HCT116 (cell line): ENCODE data around the gene KCND2. TPM values are rescaled to one million over a fixed set of nuclear protein-coding genes. Genes with fewer than 3 reads are reported as not detected.

ENCODE experiments used
- ATAC-seq: fragments of 200-7000 bp; cut with Tn5 transposase; 2 replicates; pipeline ENCODE4 v1.9.1; 2020; ENCODE audit warnings: mild to moderate bottlenecking, moderate library complexity
- BruUV-seq: library from RNA; stranded (reverse); fragments of 400-500 nt; replicated peaks from 2 replicates; lab custom pipeline; 2021; lab: Mats Ljungman, UMichigan
- CTCF ChIA-PET: fragments of 300-600 bp; sonication (Branson Sonifier 250); formaldehyde crosslinking; loops from one replicate; lab custom pipeline; 2021; ENCODE audit warnings: antibody characterized with exemption; lab: Charles Lee
- POLR2A ChIA-PET: fragments of 300-600, 350-600 bp; sonication (Branson Sonifier 250); formaldehyde crosslinking; loops from one replicate; lab custom pipeline; 2021; ENCODE audit warnings: antibody characterized with exemption; lab: Charles Lee
- RAD21 ChIA-PET, 2 experiments: fragments of 300-600 bp; sonication (Branson Sonifier 250); formaldehyde crosslinking; loops; one replicate each; lab custom pipeline; 2023; ENCODE audit warnings: low total read pairs in 2 of 2; ENCODE audit not compliant: uncharacterized antibody in 2 of 2, unreplicated experiment in 2 of 2, low non-redundant PET in 1 of 2; lab: Charles Lee
- DNase-seq: peaks from one replicate; pipeline ENCODE4 v3.0.0-alpha.2; 2010; ENCODE audit warnings: low read depth, low spot score
- H2AFZ ChIP-seq: fragments of 200-600 bp; shearing (Covaris generic), sonication (generic); 2 replicates; pipeline ENCODE4 v1.6.1; 2017; ENCODE audit warnings: low read depth, mixed run types, mixed read lengths, antibody characterized with exemption, low read length; ENCODE audit not compliant: poor library complexity, severe bottlenecking
- H3K27ac ChIP-seq: 2 replicates; pipeline ENCODE4 v1.5.1; 2012; ENCODE audit warnings: low read depth, low read length
- H3K27me3 ChIP-seq: fragments of 200-600 bp; sonication (generic); 2 replicates; pipeline ENCODE4 v1.6.1; 2016; ENCODE audit warnings: mixed run types, low read length, mixed read lengths; ENCODE audit not compliant: insufficient read depth
- H3K36me3 ChIP-seq, 2 experiments: fragments of 200-500 bp in 1 of 2; fragments of 200-600 bp in 1 of 2; sonication (Bioruptor generic) in 1 of 2; sonication (generic) in 1 of 2; 2 replicates each; pipeline versions ENCODE4 v1.5.1 to v1.6.1; 2014 to 2016; ENCODE audit warnings: low read length in 2 of 2, inconsistent platforms in 1 of 2, mixed read lengths in 1 of 2, mixed run types in 1 of 2; ENCODE audit not compliant: insufficient read depth in 2 of 2, control insufficient read depth in 1 of 2
- H3K4me1 ChIP-seq, 2 experiments: fragments of 200-600 bp in 1 of 2; sonication (generic) in 1 of 2; 2 replicates each; pipeline versions ENCODE4 v1.5.1 to v1.6.1; 2012 to 2017; ENCODE audit warnings: low read length in 2 of 2, inconsistent platforms in 1 of 2, mild to moderate bottlenecking in 1 of 2, mixed read lengths in 1 of 2, mixed run types in 1 of 2, moderate library complexity in 1 of 2; ENCODE audit not compliant: insufficient read depth in 2 of 2, control insufficient read depth in 1 of 2
- H3K4me2 ChIP-seq: fragments of 200-600 bp; sonication (generic); 2 replicates; pipeline ENCODE4 v1.6.1; 2017; ENCODE audit warnings: mixed run types, low read length, mixed read lengths
- H3K4me3 ChIP-seq, 2 experiments: fragments of 200-600 bp in 1 of 2; sonication (generic) in 1 of 2; replicated peaks in 1 of 2; 2 replicates each; pipeline ENCODE4 v1.5.1; 2011 to 2016; ENCODE audit warnings: low read length in 2 of 2, control low read depth in 1 of 2, low read depth in 1 of 2, mild to moderate bottlenecking in 1 of 2, mixed read lengths in 1 of 2, mixed run types in 1 of 2
- H3K79me2 ChIP-seq: fragments of 200-600 bp; sonication (generic); 2 replicates; pipeline ENCODE4 v1.6.1; 2017; ENCODE audit warnings: mild to moderate bottlenecking, mixed run types, low read length, moderate library complexity, mixed read lengths; ENCODE audit not compliant: insufficient read depth
- H3K9ac ChIP-seq: fragments of 200-600 bp; sonication (generic); 2 replicates; pipeline ENCODE4 v1.6.1; 2016; ENCODE audit warnings: low read length, mixed read lengths
- H3K9me2 ChIP-seq: fragments of 200-600 bp; sonication (generic), shearing (Covaris generic); 2 replicates; pipeline ENCODE4 v1.6.1; 2017; ENCODE audit warnings: mixed run types, mild to moderate bottlenecking, moderate library complexity; ENCODE audit not compliant: insufficient read depth
- H3K9me3 ChIP-seq, 2 experiments: fragments of 200-500 bp in 1 of 2; fragments of 200-600 bp in 1 of 2; sonication (Bioruptor generic) in 1 of 2; sonication (generic) in 1 of 2; 2 replicates each; pipeline ENCODE4 v1.6.1; 2014 to 2017; ENCODE audit warnings: low read length in 2 of 2, mixed read lengths in 2 of 2, inconsistent platforms in 1 of 2, low read depth in 1 of 2, mild to moderate bottlenecking in 1 of 2, mixed run types in 1 of 2, moderate library complexity in 1 of 2; ENCODE audit not compliant: control insufficient read depth in 1 of 2, insufficient read depth in 1 of 2
- H4K20me1 ChIP-seq: fragments of 200-600 bp; sonication (generic), shearing (Covaris generic); 2 replicates; pipeline ENCODE4 v1.6.1; 2017; ENCODE audit warnings: mixed run types, mild to moderate bottlenecking, moderate library complexity; ENCODE audit not compliant: insufficient read depth
- CBX3 ChIP-seq: IDR thresholded peaks from 2 replicates; pipeline ENCODE4 v1.6.1; 2012; ENCODE audit warnings: low read depth
- CTCF ChIP-seq, 3 experiments: fragments of 200-600 bp in 1 of 3; sonication (generic) in 1 of 3; IDR thresholded peaks in 2 of 3; conservative IDR thresholded peaks in 1 of 3; 2 replicates each; pipeline ENCODE4 v1.5.1; 2012 to 2017; ENCODE audit warnings: low read depth in 2 of 3, low read length in 2 of 3, antibody characterized with exemption in 1 of 3, borderline replicate concordance in 1 of 3, control low read depth in 1 of 3, mild to moderate bottlenecking in 1 of 3, mixed read lengths in 1 of 3, mixed run types in 1 of 3, moderate library complexity in 1 of 3; ENCODE audit not compliant: insufficient read depth in 1 of 3
- ELF1 ChIP-seq: IDR thresholded peaks from 2 replicates; pipeline ENCODE4 v1.6.1; 2012; ENCODE audit warnings: low read depth, borderline replicate concordance
- EZH2 ChIP-seq: fragments of 200-600 bp; sonication (generic); IDR thresholded peaks from 2 replicates; pipeline ENCODE4 v1.6.1; 2017; ENCODE audit warnings: antibody characterized with exemption, mixed run types
- EZH2phosphoT487 ChIP-seq: fragments of 200-600 bp; IDR thresholded peaks from 2 replicates; pipeline ENCODE4 v1.6.1; 2018; ENCODE audit warnings: antibody characterized with exemption, borderline replicate concordance
- FOSL1 ChIP-seq: IDR thresholded peaks from 2 replicates; pipeline ENCODE4 v1.6.1; 2012; ENCODE audit warnings: low read depth
- JUND ChIP-seq: IDR thresholded peaks from 2 replicates; pipeline ENCODE4 v1.6.1; 2012
- MAX ChIP-seq: IDR thresholded peaks from 2 replicates; pipeline ENCODE4 v1.6.1; 2012
- POLR2A ChIP-seq: IDR thresholded peaks from 2 replicates; pipeline ENCODE4 v1.7.0; 2011; ENCODE audit warnings: borderline replicate concordance; ENCODE audit not compliant: insufficient read depth, insufficient read length; ENCODE audit errors: extremely low read depth
- POLR2AphosphoS5 ChIP-seq: IDR thresholded peaks from 2 replicates; pipeline ENCODE4 v1.6.1; 2011; ENCODE audit warnings: mild to moderate bottlenecking, low read depth, low read length, moderate library complexity
- RAD21 ChIP-seq: IDR thresholded peaks from 2 replicates; pipeline ENCODE4 v1.6.1; 2012; ENCODE audit warnings: low read depth, mild to moderate bottlenecking
- SIN3A ChIP-seq: IDR thresholded peaks from 2 replicates; pipeline ENCODE4 v1.6.1; 2012; ENCODE audit warnings: low read depth
- SRF ChIP-seq: IDR thresholded peaks from 2 replicates; pipeline ENCODE4 v1.6.1; 2012; ENCODE audit warnings: low read depth
- ZBTB33 ChIP-seq: IDR thresholded peaks from 2 replicates; pipeline ENCODE4 v1.6.1; 2011; ENCODE audit warnings: mild to moderate bottlenecking, low read length, moderate library complexity; ENCODE audit not compliant: insufficient replicate concordance; ENCODE audit errors: extremely low read depth
- ZFX ChIP-seq: fragments of 450-650 bp; IDR thresholded peaks from 2 replicates; pipeline ENCODE4 v1.6.1; 2017
- intact Hi-C: fragments of 100-400 bp; cut with micrococcal nuclease; formaldehyde crosslinking; loops from 2 replicates; pipeline ENCODE4 v1.10.0; 2022
- total RNA-seq: library from RNA; stranded (reverse); gene quantifications from one replicate; pipeline ENCODE4 v1.2.1, GENCODE V29; 2021; ENCODE audit not compliant: unreplicated experiment
- TF ChIP-seq, protein P1 (sequence below): IDR thresholded peaks from 2 replicates; pipeline ENCODE4 v1.6.1; 2012

KCND2 gene
- total RNA-seq, 1 experiment from 2014 or later, result 0.05 TPM

DNA sequence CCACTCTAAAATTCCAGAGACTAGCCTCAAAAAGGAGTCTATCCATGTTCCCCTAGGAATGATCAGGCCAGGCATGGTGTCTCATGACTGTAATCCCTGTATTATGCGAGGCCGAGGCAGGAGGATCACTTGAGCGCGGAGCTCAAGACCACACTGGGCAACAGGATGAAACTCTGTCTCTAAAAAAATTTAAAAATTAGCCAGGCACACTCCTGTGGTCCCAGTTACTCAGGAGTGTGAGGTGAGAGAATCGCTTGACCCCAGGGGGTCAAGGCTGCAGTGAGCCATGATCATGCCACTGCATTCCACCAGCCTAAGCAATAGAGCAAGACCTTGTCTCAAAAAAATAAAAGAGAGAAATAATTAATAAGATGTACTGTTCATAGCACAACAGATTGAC, 256.8 kb downstream of the KCND2 start:
- TF ChIP-seq POLR2AphosphoS5 (no peak), EZH2 (no peak), POLR2A (no peak), SIN3A (no peak), JUND (no peak), ELF1 (no peak), FOSL1 (no peak), MAX (no peak), ZFX (no peak), EZH2phosphoT487 (no peak), RAD21 (no peak), ZBTB33 (no peak), CTCF (IDR thresholded peaks at IDR 0.05 in 2 of 3, conservative IDR thresholded peaks at IDR 0.05 in 1 of 3; ENCODE audit: borderline replicate concordance in 1 of 3, insufficient read depth in 1 of 3, low read depth in 2 of 3, low read length in 2 of 3) (no peak), CBX3 (no peak), SRF (no peak)
- TF ChIP-seq, protein P1, sequence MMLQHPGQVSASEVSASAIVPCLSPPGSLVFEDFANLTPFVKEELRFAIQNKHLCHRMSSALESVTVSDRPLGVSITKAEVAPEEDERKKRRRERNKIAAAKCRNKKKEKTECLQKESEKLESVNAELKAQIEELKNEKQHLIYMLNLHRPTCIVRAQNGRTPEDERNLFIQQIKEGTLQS, result no peak
- H3K36me3 ChIP-seq, result no peaks in the 10 kb centered on the region
- DNase-seq, result no peak
- CTCF ChIA-PET, result no interaction called here
- POLR2A ChIA-PET, result no interaction called here
- no peak overlapping the region for H3K9ac ChIP-seq
- no peak overlapping the region for H3K27ac ChIP-seq
- H3K4me1 ChIP-seq, result no peaks in the 10 kb centered on the region
- intact Hi-C loops, result no loop called here
- no peaks in the 10 kb centered on the region for H4K20me1 ChIP-seq
- no peak overlapping the region for H2AFZ ChIP-seq
- no peaks in the 10 kb centered on the region for H3K9me2 ChIP-seq
- H3K79me2 ChIP-seq, result no peaks in the 10 kb centered on the region
- RAD21 ChIA-PET, result no interaction called here
- no peak overlapping the region for H3K4me3 ChIP-seq
- no peaks in the 10 kb centered on the region for H3K9me3 ChIP-seq
- no peak for ATAC-seq
- H3K27me3 ChIP-seq, result no peaks in the 10 kb centered on the region
- no TSS peak for BruUV-seq
- no peak overlapping the region for H3K4me2 ChIP-seq
